ENCODE results near the gene COPG2. TPM values are rescaled to one million over a fixed set of nuclear protein-coding genes. Genes with fewer than 3 reads are reported as not detected.
A peak's percentile ranks its signal among the peaks of the same experiment; 100 is the strongest.

COPG2 gene
- total RNA-seq, 4 donors from 2014 or later, result 22.4 to 25.7 (median 24.7) TPM

- Histone ChIP-seq H3K4me1 (no peaks in the 10 kb centered on the region), H3K9me3 (no peaks in the 10 kb centered on the region), H3K27me3 (no peaks in the 10 kb centered on the region), H3K27ac (no peak overlapping the region), H3K4me3 (replicated peaks in 1 of 3) (no peak overlapping the region), H3K36me3 (no peaks in the 10 kb centered on the region)
- DNase-seq, result no peak
- intact Hi-C loops (cut with DNase I), result no loop called here
- WGBS, 2 donors, result 83 to 87% methylated on average over 2 of the region's 2 CpGs
- TF ChIP-seq CTCF (IDR thresholded peaks at IDR 0.05), result no peak
- TF ChIP-seq POLR2A (IDR thresholded peaks at IDR 0.05), result no peak
These were observed 210.3 kb downstream of the COPG2 start for GRCh38 chr7:130458257-130458656.

MicroRNAs within 50 kb of the gene (microRNA counts, 767-probe panel; counts per million panel counts)
- microRNA hsa-miR-335-5p, result 2,738 to 4,789 counts per million in 2 donors

Small RNAs within 50 kb of the gene (microRNA-seq; reads per million reads assigned to microRNA genes)
- 4,557 reads per million, percentile 90 among the genes with 10 or more reads in this experiment for gene MIR335

Small RNAs within 50 kb of the gene (small RNA-seq; reads per million reads assigned to genes)
- gene MIR335 (not detected), gene RF02148 (not detected), gene RF02149 (not detected), gene RF02150 (not detected), gene RNA5SP246 (13.9 reads per million, percentile 93 among the genes with 10 or more reads in this experiment)

Other genes starting within 250 kb of the COPG2 start
- gene CEP41, start 227.7 kb downstream of the COPG2 start, total RNA-seq, result 10 to 100 TPM in 1 of 4 donors, 1 to 10 TPM in 3; 3.1 to 10.7 (median 7.9) TPM
- 10 to 100 TPM; 20.7 to 29.8 (median 25.5) TPM for gene MEST, start 176.7 kb downstream of the COPG2 start, total RNA-seq
- gene TSGA13, start 17.8 kb upstream of the COPG2 start, total RNA-seq, result not detected
- gene KLF14, start 65.5 kb upstream of the COPG2 start, total RNA-seq, result not detected

Measured in thyroid gland (tissue), 4 donors.